CD4-positive, alpha-beta T cell treated with Interleukin-6 at 100 ng/mL for 8 hours (primary cell): Measurements from ENCODE around the gene OAF.

Source experiments
- DNase-seq: peaks from one replicate; pipeline ENCODE4 v3.0.0-alpha.2; 2020; ENCODE audit warnings: mixed read lengths, low spot score

Gene OAF

GRCh38 chr11:120183701-120184141 is 27.1 kb upstream of the OAF start:
- DNase-seq, result no peak

GRCh38 chr11:120184371-120184945 is 26.4 kb upstream of the OAF start:
- no peak for DNase-seq

GRCh38 chr11:120184946-120185705 is 25.7 kb upstream of the OAF start:
- DNase-seq, result no peak

- no peak for DNase-seq
Measured at GRCh38 chr11:120185706-120186455, 25.0 kb upstream of the OAF start.

- DNase-seq, result no peak
Measured at GRCh38 chr11:120186456-120186773, 24.4 kb upstream of the OAF start.

- DNase-seq, result no peak
Measured at GRCh38 chr11:120186774-120187591, 23.8 kb upstream of the OAF start.

GRCh38 chr11:120188371-120188770 is 22.5 kb upstream of the OAF start:
- no peak for DNase-seq

GRCh38 chr11:120188811-120189455 is 21.9 kb upstream of the OAF start:
- no peak for DNase-seq

- DNase-seq, result no peak
Measured at GRCh38 chr11:120191058-120191457, 19.8 kb upstream of the OAF start.

- no peak for DNase-seq
Measured at GRCh38 chr11:120192831-120193625, 17.8 kb upstream of the OAF start.

GRCh38 chr11:120194166-120194565 is 16.7 kb upstream of the OAF start:
- no peak for DNase-seq

- no peak for DNase-seq
Measured at GRCh38 chr11:120195601-120196320, 15.1 kb upstream of the OAF start.

- DNase-seq, result no peak
Measured at GRCh38 chr11:120196826-120197225, 14.0 kb upstream of the OAF start.

- DNase-seq, result no peak
Measured at GRCh38 chr11:120197251-120197891, 13.5 kb upstream of the OAF start.

- no peak for DNase-seq
Measured at GRCh38 chr11:120197977-120198376, 12.9 kb upstream of the OAF start.

- DNase-seq, result no peak
Measured at GRCh38 chr11:120198403-120198786, 12.4 kb upstream of the OAF start.

GRCh38 chr11:120198787-120199469 is 11.9 kb upstream of the OAF start:
- no peak for DNase-seq

- no peak for DNase-seq
Measured at GRCh38 chr11:120199613-120200012, 11.2 kb upstream of the OAF start.

- DNase-seq, result no peak
Measured at GRCh38 chr11:120200677-120201076, 10.2 kb upstream of the OAF start.
